NB4 (cell line): ENCODE measurements around the gene TRIM28.

Experiments
- DNase-seq: peaks from one replicate; pipeline ENCODE4 v3.0.0; 2010; ENCODE audit warnings: low read depth
- H3K4me3 ChIP-seq: one replicate; pipeline ENCODE4 v1.5.1; 2011; ENCODE audit warnings: mild to moderate bottlenecking, low read depth, low read length, moderate library complexity
- MYC ChIP-seq: IDR thresholded peaks from 2 replicates; pipeline ENCODE4 v1.6.1; 2011; ENCODE audit warnings: low read depth, low read length
- POLR2A ChIP-seq: IDR thresholded peaks from 2 replicates; pipeline ENCODE4 v1.6.1; 2011; ENCODE audit warnings: mild to moderate bottlenecking; ENCODE audit not compliant: insufficient read length; ENCODE audit errors: extremely low read depth
- TF ChIP-seq, protein P1 (sequence below): IDR thresholded peaks from one replicate; pipeline ENCODE4 v1.5.1; 2012; ENCODE audit warnings: low read depth, low read length
- TF ChIP-seq, protein P2 (sequence below): IDR thresholded peaks from 2 replicates; pipeline ENCODE4 v1.6.1; 2011; ENCODE audit warnings: low read depth, low read length

TRIM28 gene

DNA sequence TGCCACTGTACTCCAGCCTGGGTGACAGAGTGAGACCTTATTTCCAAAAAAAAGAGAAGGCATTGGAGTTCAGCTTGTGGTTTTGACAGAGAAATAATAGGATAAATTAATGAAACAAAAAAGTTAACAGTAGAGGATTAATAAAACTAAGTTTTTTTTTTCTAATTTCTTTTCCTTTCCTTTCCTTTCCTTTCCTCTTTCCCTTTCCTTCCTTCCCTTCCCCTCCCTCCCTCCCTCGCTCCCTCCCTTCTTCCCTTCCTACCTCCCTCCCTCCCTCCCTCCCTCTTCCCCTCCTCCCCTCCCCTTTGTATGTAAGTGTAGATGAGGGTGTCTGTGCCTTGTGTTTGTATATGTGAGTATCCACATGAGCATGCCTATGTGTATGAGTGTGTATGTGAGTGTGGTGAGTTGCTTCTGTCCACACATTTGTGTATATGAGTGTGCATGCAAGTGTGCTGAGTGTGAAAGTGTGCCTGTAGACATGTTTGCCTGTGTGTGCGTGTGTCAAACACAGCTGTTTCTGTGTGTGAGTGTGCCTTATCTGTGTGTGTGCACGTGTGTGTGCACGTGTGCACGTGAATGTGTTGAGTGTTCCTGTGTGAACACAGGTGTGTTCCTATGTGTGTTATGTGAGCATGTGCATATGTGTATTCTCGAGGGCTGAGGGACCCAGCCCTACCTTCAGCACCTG, 41.7 kb downstream of the TRIM28 start:
- no peak overlapping the region for H3K4me3 ChIP-seq
- no peak for DNase-seq
- TF ChIP-seq, protein P1, sequence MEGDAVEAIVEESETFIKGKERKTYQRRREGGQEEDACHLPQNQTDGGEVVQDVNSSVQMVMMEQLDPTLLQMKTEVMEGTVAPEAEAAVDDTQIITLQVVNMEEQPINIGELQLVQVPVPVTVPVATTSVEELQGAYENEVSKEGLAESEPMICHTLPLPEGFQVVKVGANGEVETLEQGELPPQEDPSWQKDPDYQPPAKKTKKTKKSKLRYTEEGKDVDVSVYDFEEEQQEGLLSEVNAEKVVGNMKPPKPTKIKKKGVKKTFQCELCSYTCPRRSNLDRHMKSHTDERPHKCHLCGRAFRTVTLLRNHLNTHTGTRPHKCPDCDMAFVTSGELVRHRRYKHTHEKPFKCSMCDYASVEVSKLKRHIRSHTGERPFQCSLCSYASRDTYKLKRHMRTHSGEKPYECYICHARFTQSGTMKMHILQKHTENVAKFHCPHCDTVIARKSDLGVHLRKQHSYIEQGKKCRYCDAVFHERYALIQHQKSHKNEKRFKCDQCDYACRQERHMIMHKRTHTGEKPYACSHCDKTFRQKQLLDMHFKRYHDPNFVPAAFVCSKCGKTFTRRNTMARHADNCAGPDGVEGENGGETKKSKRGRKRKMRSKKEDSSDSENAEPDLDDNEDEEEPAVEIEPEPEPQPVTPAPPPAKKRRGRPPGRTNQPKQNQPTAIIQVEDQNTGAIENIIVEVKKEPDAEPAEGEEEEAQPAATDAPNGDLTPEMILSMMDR = no peak
- TF ChIP-seq MYC (no peak), POLR2A (no peak)
- TF ChIP-seq, protein P2, sequence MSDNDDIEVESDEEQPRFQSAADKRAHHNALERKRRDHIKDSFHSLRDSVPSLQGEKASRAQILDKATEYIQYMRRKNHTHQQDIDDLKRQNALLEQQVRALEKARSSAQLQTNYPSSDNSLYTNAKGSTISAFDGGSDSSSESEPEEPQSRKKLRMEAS = no peak

DNA sequence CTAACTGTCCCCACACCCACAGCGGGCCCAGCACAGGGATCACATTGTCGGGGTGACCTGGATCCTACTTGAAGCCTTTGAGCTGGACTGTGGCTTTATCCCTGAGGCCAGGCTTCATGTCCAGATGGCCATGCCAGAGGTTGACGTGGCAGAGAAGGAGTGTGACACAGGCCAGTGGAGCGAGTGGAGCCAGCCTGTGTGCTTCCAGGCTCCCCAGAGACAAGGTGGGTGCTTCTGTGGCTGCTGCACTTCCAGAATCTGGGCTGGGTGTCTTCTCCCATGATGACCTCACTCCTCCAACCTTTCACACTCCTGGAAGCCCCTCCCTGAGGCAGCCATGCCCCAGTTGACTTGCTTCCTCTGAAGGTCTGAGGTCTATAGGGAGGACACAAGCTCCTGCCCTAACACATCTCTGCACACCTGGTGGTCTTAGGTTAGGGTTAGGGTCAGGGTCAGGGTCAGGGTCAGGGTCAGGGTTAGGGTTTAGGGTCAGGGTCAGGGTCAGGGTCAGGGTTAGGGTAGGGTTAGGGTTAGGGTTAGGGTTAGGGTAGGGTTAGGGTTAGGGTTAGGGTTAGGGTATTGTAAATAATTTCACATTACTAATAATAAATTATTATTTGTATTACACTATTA, 42.4 kb downstream of the TRIM28 start:
- TF ChIP-seq, protein P1 = no peak
- TF ChIP-seq, protein P2 = no peak
- TF ChIP-seq POLR2A (no peak), MYC (no peak)
- H3K4me3 ChIP-seq = no peak overlapping the region
- DNase-seq = no peak
